Activated CD8-positive, alpha-beta memory T cell treated with anti-CD3 and anti-CD28 coated beads for 48 hours (primary cell): Measurements from ENCODE around the gene CCNT1.
"Not testable (repeated sequence)": the region's sequence is repeated elsewhere in the genome, so short reads cannot be mapped to it uniquely, and the experiment has no call there.

Experiments
- DNase-seq, 3 experiments: peaks; one replicate each; pipeline ENCODE4 v3.0.0-alpha.2; 2020; ENCODE audit warnings: low read depth in 2 of 3, low spot score in 2 of 3

CCNT1 gene

GRCh38 chr12:48691826-48692487, 24.6 kb downstream of the CCNT1 start:
- DNase-seq = no peak

- DNase-seq = no peak
These were observed 25.5 kb downstream of the CCNT1 start for GRCh38 chr12:48690990-48691389.

- DNase-seq = no peak
These were observed 26.1 kb downstream of the CCNT1 start for GRCh38 chr12:48690436-48690835.

- DNase-seq = no peak
These were observed 27.7 kb downstream of the CCNT1 start for GRCh38 chr12:48688836-48689235.

- no peak for DNase-seq
These were observed 28.9 kb downstream of the CCNT1 start for GRCh38 chr12:48687592-48687991.

GRCh38 chr12:48686615-48687334, 29.7 kb downstream of the CCNT1 start:
- DNase-seq = no peak

GRCh38 chr12:48686037-48686595, 30.4 kb downstream of the CCNT1 start:
- no peak for DNase-seq

GRCh38 chr12:48683534-48683933, 33.0 kb downstream of the CCNT1 start:
- no peak for DNase-seq

GRCh38 chr12:48682927-48683326, 33.6 kb downstream of the CCNT1 start:
- no peak for DNase-seq

GRCh38 chr12:48682533-48682905, 34.0 kb downstream of the CCNT1 start:
- DNase-seq = not testable (repeated sequence)

GRCh38 chr12:48681710-48682532, 34.6 kb downstream of the CCNT1 start, which contains the start of gene KANSL2:
TSS of gene KANSL2 (minus strand) at chr12:48682238. CDS start at chr12:48681632, 606 bp downstream.
- DNase-seq = peak; percentile 67 to 94 (median 91)

GRCh38 chr12:48681399-48681709, 35.2 kb downstream of the CCNT1 start:
- peak in 1 of 3 experiments; percentile 6 for DNase-seq

GRCh38 chr12:48680861-48681260, 35.6 kb downstream of the CCNT1 start:
- no peak for DNase-seq

GRCh38 chr12:48678551-48679185, 37.8 kb downstream of the CCNT1 start:
- no peak for DNase-seq

GRCh38 chr12:48671231-48671856, 45.2 kb downstream of the CCNT1 start:
- no peak for DNase-seq

- DNase-seq = no peak
These were observed 47.5 kb downstream of the CCNT1 start for GRCh38 chr12:48668996-48669395.

- DNase-seq = no peak
These were observed 56.6 kb downstream of the CCNT1 start for GRCh38 chr12:48659863-48660262.

- DNase-seq = no peak
These were observed 64.8 kb downstream of the CCNT1 start for GRCh38 chr12:48651681-48652080.

GRCh38 chr12:48645354-48645753, 71.2 kb downstream of the CCNT1 start:
- DNase-seq = not testable (repeated sequence)

GRCh38 chr12:48643011-48643410, 73.5 kb downstream of the CCNT1 start:
- no peak for DNase-seq
